Astrocyte (in vitro differentiated cells and primary cell): ENCODE results near the gene CERS6. TPM values are rescaled to one million over a fixed set of nuclear protein-coding genes. Genes with fewer than 3 reads are reported as not detected.

ENCODE experiments used
- DNase-seq: peaks from one replicate; pipeline ENCODE4 v3.0.0-alpha.2; 2010; ENCODE audit warnings: low read depth
- FAIRE-seq: peaks from 2 replicates; lab custom pipeline; 2011; peaks lifted over from hg19 to GRCh38; lab: Jason Lieb, UNC
- H2AFZ ChIP-seq: 2 replicates; pipeline ENCODE4 v1.6.0; 2012; ENCODE audit warnings: low read depth, low read length, inconsistent platforms
- H3K27ac ChIP-seq: 2 replicates; pipeline ENCODE4 v1.5.1; 2011; ENCODE audit warnings: low read depth, low read length, inconsistent platforms
- H3K27me3 ChIP-seq: 2 replicates; pipeline ENCODE4 v1.6.0; 2011; ENCODE audit warnings: low read length, inconsistent platforms; ENCODE audit not compliant: insufficient read depth
- H3K36me3 ChIP-seq: 2 replicates; pipeline ENCODE4 v1.5.1; 2011; ENCODE audit warnings: low read length, inconsistent platforms; ENCODE audit not compliant: insufficient read depth
- H3K4me1 ChIP-seq: 2 replicates; pipeline ENCODE4 v1.5.1; 2011; ENCODE audit warnings: low read length, inconsistent platforms; ENCODE audit not compliant: insufficient read depth
- H3K4me2 ChIP-seq: 2 replicates; pipeline ENCODE4 v1.6.0; 2012; ENCODE audit warnings: low read length, inconsistent platforms
- H3K4me3 ChIP-seq: 2 replicates; pipeline ENCODE4 v1.5.1; 2011; ENCODE audit warnings: low read depth, mild to moderate bottlenecking, low read length, inconsistent platforms; ENCODE audit not compliant: insufficient read depth
- H3K79me2 ChIP-seq: 2 replicates; pipeline ENCODE4 v1.6.0; 2012; ENCODE audit warnings: mild to moderate bottlenecking, low read length, inconsistent platforms; ENCODE audit not compliant: insufficient read depth
- H3K9ac ChIP-seq: 2 replicates; pipeline ENCODE4 v1.6.0; 2012; ENCODE audit warnings: mild to moderate bottlenecking, low read length, inconsistent platforms
- H3K9me3 ChIP-seq: 2 replicates; pipeline ENCODE4 v1.5.1; 2012; ENCODE audit warnings: low read depth, mild to moderate bottlenecking, low read length, inconsistent platforms; ENCODE audit not compliant: insufficient read depth
- H4K20me1 ChIP-seq: 2 replicates; pipeline ENCODE4 v1.6.0; 2012; ENCODE audit warnings: low read length, inconsistent platforms; ENCODE audit not compliant: insufficient read depth
- H3K27ac Mint-ChIP-seq: one replicate; pipeline ENCODE4 v1.8.0; 2021; ENCODE audit warnings: mild to moderate bottlenecking, mixed read lengths; ENCODE audit not compliant: unreplicated experiment
- H3K27me3 Mint-ChIP-seq: one replicate; pipeline ENCODE4 v1.8.0; 2021; ENCODE audit warnings: low read depth, mixed read lengths; ENCODE audit not compliant: unreplicated experiment
- H3K36me3 Mint-ChIP-seq: one replicate; pipeline ENCODE4 v1.8.0; 2021; ENCODE audit warnings: low read depth, mixed read lengths; ENCODE audit not compliant: unreplicated experiment
- H3K4me1 Mint-ChIP-seq: one replicate; pipeline ENCODE4 v1.8.0; 2021; ENCODE audit warnings: low read depth, mixed read lengths; ENCODE audit not compliant: unreplicated experiment
- H3K4me3 Mint-ChIP-seq: one replicate; pipeline ENCODE4 v1.8.0; 2021; ENCODE audit warnings: mild to moderate bottlenecking, moderate library complexity, mixed read lengths; ENCODE audit not compliant: unreplicated experiment
- H3K9me3 Mint-ChIP-seq: one replicate; pipeline ENCODE4 v1.8.0; 2021; ENCODE audit warnings: mild to moderate bottlenecking, mixed read lengths; ENCODE audit not compliant: unreplicated experiment
- EZH2 ChIP-seq: IDR thresholded peaks from 2 replicates; pipeline ENCODE4 v1.6.1; 2012; ENCODE audit warnings: mild to moderate bottlenecking, low read length, inconsistent platforms; ENCODE audit not compliant: insufficient read depth
- total RNA-seq: library from RNA; stranded (reverse); gene quantifications from 2 replicates; pipeline ENCODE4 v1.2.1, GENCODE V29; 2021
- TF ChIP-seq, protein P1 (sequence below): IDR thresholded peaks from 2 replicates; pipeline ENCODE4 v1.5.1; 2011; ENCODE audit warnings: low read depth, mild to moderate bottlenecking, inconsistent platforms, low read length, moderate library complexity; ENCODE audit not compliant: insufficient read depth

Gene CERS6
- total RNA-seq, 1 donor from 2014 or later, result 23.4 TPM

DNA sequence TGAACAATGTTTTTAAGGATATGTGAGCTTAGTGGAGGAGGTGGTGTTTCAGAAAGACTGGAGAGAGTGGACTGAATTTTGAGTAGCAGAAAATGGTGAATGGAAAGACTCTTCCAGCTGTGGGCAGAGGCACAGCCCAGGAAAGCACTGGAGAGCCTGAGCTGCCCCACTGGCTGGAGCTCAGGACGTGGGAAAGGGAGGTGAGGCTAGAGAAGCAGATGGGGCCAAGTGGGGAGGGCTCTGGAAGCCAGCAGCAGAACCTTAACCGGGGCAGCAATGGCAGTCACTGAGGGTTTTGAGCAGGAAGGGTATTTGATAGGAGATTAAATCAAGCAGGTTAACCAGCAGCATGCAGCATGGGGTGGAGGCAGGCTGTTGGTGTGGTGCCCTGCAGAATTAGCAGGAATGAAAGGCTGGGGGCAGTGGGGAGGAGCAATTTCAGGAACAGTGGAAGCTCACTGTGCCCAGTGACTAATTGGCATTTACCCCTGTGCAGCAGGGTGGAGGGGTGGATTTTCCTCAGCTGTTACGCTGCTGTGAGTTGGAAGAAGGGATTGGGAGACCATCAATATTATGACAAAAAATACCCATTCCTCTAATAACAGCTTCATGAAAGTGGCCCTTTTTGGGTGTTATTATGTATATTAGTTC, 136.2 kb downstream of the CERS6 start:
- Histone ChIP-seq H3K4me3 (no peak overlapping the region), H3K36me3 (no peaks in the 10 kb centered on the region), H2AFZ (no peak overlapping the region), H3K27me3 (no peaks in the 10 kb centered on the region), H3K9ac (no peak overlapping the region), H3K9me3 (no peaks in the 10 kb centered on the region), H3K79me2 (no peaks in the 10 kb centered on the region), H3K27ac (no peak overlapping the region), H3K4me2 (no peak overlapping the region), H4K20me1 (no peaks in the 10 kb centered on the region), H3K4me1 (no peaks in the 10 kb centered on the region)
- Mint-ChIP-seq H3K4me1 (peaks cover 19% of the 10 kb centered on the region), H3K9me3 (no peaks in the 10 kb centered on the region), H3K27me3 (no peaks in the 10 kb centered on the region), H3K27ac (no peak overlapping the region), H3K36me3 (no peaks in the 10 kb centered on the region), H3K4me3 (no peak overlapping the region)
- FAIRE-seq (no peak), DNase-seq (no peak)
- TF ChIP-seq EZH2, result no peak
- TF ChIP-seq, protein P1, sequence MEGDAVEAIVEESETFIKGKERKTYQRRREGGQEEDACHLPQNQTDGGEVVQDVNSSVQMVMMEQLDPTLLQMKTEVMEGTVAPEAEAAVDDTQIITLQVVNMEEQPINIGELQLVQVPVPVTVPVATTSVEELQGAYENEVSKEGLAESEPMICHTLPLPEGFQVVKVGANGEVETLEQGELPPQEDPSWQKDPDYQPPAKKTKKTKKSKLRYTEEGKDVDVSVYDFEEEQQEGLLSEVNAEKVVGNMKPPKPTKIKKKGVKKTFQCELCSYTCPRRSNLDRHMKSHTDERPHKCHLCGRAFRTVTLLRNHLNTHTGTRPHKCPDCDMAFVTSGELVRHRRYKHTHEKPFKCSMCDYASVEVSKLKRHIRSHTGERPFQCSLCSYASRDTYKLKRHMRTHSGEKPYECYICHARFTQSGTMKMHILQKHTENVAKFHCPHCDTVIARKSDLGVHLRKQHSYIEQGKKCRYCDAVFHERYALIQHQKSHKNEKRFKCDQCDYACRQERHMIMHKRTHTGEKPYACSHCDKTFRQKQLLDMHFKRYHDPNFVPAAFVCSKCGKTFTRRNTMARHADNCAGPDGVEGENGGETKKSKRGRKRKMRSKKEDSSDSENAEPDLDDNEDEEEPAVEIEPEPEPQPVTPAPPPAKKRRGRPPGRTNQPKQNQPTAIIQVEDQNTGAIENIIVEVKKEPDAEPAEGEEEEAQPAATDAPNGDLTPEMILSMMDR, result no peak

GRCh38 chr2:168593713-168594112, 137.6 kb downstream of the CERS6 start:
- H3K36me3 Mint-ChIP-seq, result no peaks in the 10 kb centered on the region
- no peaks in the 10 kb centered on the region for H3K27me3 ChIP-seq
- H3K4me1 ChIP-seq, result no peaks in the 10 kb centered on the region
- H3K4me1 Mint-ChIP-seq, result peaks cover 19% of the 10 kb centered on the region
- H3K36me3 ChIP-seq, result no peaks in the 10 kb centered on the region
- H3K27me3 Mint-ChIP-seq, result no peaks in the 10 kb centered on the region
- no peak overlapping the region for H2AFZ ChIP-seq
- H3K27ac ChIP-seq, result no peak overlapping the region
- FAIRE-seq (no peak), DNase-seq (no peak)
- no peaks in the 10 kb centered on the region for H3K9me3 Mint-ChIP-seq
- no peaks in the 10 kb centered on the region for H3K9me3 ChIP-seq
- H3K4me3 ChIP-seq, result no peak overlapping the region
- H3K4me3 Mint-ChIP-seq, result no peak overlapping the region
- TF ChIP-seq, protein P1, result no peak
- TF ChIP-seq EZH2, result no peak
- H3K27ac Mint-ChIP-seq, result no peak overlapping the region
- H4K20me1 ChIP-seq, result no peaks in the 10 kb centered on the region
- no peak overlapping the region for H3K9ac ChIP-seq
- no peak overlapping the region for H3K4me2 ChIP-seq
- H3K79me2 ChIP-seq, result no peaks in the 10 kb centered on the region

GRCh38 chr2:168594778-168595177, 138.7 kb downstream of the CERS6 start:
- no peaks in the 10 kb centered on the region for H3K9me3 ChIP-seq
- H3K9ac ChIP-seq, result no peak overlapping the region
- no peak overlapping the region for H3K27ac ChIP-seq
- no peak for FAIRE-seq
- Mint-ChIP-seq H3K4me1 (peaks cover 22% of the 10 kb centered on the region), H3K9me3 (no peaks in the 10 kb centered on the region), H3K36me3 (no peaks in the 10 kb centered on the region), H3K4me3 (no peak overlapping the region), H3K27ac (no peak overlapping the region), H3K27me3 (no peaks in the 10 kb centered on the region)
- H3K4me3 ChIP-seq, result no peak overlapping the region
- DNase-seq, result no peak
- H3K79me2 ChIP-seq, result no peaks in the 10 kb centered on the region
- H3K27me3 ChIP-seq, result no peaks in the 10 kb centered on the region
- H3K4me2 ChIP-seq, result no peak overlapping the region
- H4K20me1 ChIP-seq, result no peaks in the 10 kb centered on the region
- TF ChIP-seq, protein P1, result no peak
- no peak for TF ChIP-seq EZH2
- H2AFZ ChIP-seq, result no peak overlapping the region
- no peaks in the 10 kb centered on the region for H3K4me1 ChIP-seq
- H3K36me3 ChIP-seq, result no peaks in the 10 kb centered on the region
